Lung (tissue), 12 donors: ENCODE data around the gene RIPK3. TPM values are rescaled to one million over a fixed set of nuclear protein-coding genes. Genes with fewer than 3 reads are reported as not detected.
A peak's percentile ranks its signal among the peaks of the same experiment; 100 is the strongest.

Experiments
- ATAC-seq: fragments of 200-7000 bp; cut with Tn5 transposase; one replicate; pipeline ENCODE4 v1.9.1; 2020; ENCODE audit warnings: moderate number of reproducible peaks; ENCODE audit not compliant: insufficient read depth, low FRiP score
- DNase-seq, 3 donors: peaks; one replicate each; pipeline ENCODE4 v3.0.0-alpha.2; 2013 to 2017
- H3K27ac ChIP-seq, 2 donors: one replicate each; pipeline ENCODE4 v1.5.1; 2013; ENCODE audit warnings: mild to moderate bottlenecking in 2 of 2, moderate library complexity in 2 of 2, control low read depth in 1 of 2, inconsistent platforms in 1 of 2, low read depth in 1 of 2, low read length in 1 of 2
- H3K27me3 ChIP-seq, 3 donors: one replicate each; pipeline ENCODE4 v1.5.1; 2013; ENCODE audit warnings: low read length in 2 of 3; ENCODE audit not compliant: control insufficient read depth in 3 of 3, insufficient read depth in 3 of 3
- H3K36me3 ChIP-seq, 4 donors: one replicate each; pipeline ENCODE4 v1.5.1; 2013; ENCODE audit warnings: low read length in 4 of 4, mild to moderate bottlenecking in 1 of 4, moderate library complexity in 1 of 4; ENCODE audit not compliant: control insufficient read depth in 4 of 4, insufficient read depth in 4 of 4
- H3K4me1 ChIP-seq, 5 donors: one replicate each; pipeline ENCODE4 v1.5.1; 2013; ENCODE audit warnings: low read length in 5 of 5, mild to moderate bottlenecking in 2 of 5, moderate library complexity in 1 of 5; ENCODE audit not compliant: control insufficient read depth in 5 of 5, insufficient read depth in 5 of 5
- H3K4me3 ChIP-seq: one replicate; pipeline ENCODE4 v1.5.1; 2013; ENCODE audit warnings: mild to moderate bottlenecking, control low read depth, moderate library complexity
- H3K9ac ChIP-seq, 2 donors: one replicate each; pipeline ENCODE4 v1.5.1; 2013; ENCODE audit warnings: low read length in 2 of 2, control low read depth in 1 of 2; ENCODE audit not compliant: insufficient read depth in 1 of 2
- H3K9me3 ChIP-seq, 4 donors: one replicate each; pipeline ENCODE4 v1.5.1; 2013; ENCODE audit warnings: low read length in 3 of 4, mild to moderate bottlenecking in 1 of 4, moderate library complexity in 1 of 4; ENCODE audit not compliant: control insufficient read depth in 4 of 4, insufficient read depth in 3 of 4
- CTCF ChIP-seq: IDR thresholded peaks from 2 replicates; pipeline ENCODE4 v1.5.1; 2012; ENCODE audit warnings: mild to moderate bottlenecking; ENCODE audit errors: control extremely low read depth, extremely low read depth
- WGBS, 2 donors: extraction: QIAGEN DNeasy Blood & Tissue Kit; methylation state at CpG; one replicate each; pipeline ENCODE4 v1.1.7; 2013; 5-methylcytosine and 5-hydroxymethylcytosine counted together
- polyA plus RNA-seq, 2 donors: library from polyadenylated mRNA; stranded (reverse); fragments of 200-250 nt; gene quantifications; one replicate each; pipeline ENCODE4 v1.2.1, GENCODE V29; 2013
- total RNA-seq, 2 donors: library from RNA; depleted of rRNA in 1 of 2; stranded (reverse); fragments of >200 nt in 1 of 2; gene quantifications; one replicate each; pipeline ENCODE4 v1.2.1, GENCODE V29; 2014 to 2021
- donor health status: control.
- donor health status: control.
- donor health status: Bipolar disorder and iron deficiency.
- donor health status: healthy.
- donor health status: DM: yes; HTN: yes; CAD: no.

The RIPK3 gene
- total and polyA plus RNA-seq, 4 donors, result 6.4 to 26.0 (median 18.2) TPM

GRCh38 chr14:24338843-24339242 lies 948 bp downstream of the RIPK3 start:
- peaks cover 0 to 5% (median 0%) of the 10 kb centered on the region in 4 donors for H3K36me3 ChIP-seq
- peaks cover 0 to 22% (median 15%) of the 10 kb centered on the region in 5 donors for H3K4me1 ChIP-seq
- TF ChIP-seq CTCF, result no peak
- H3K4me3 ChIP-seq, result no peak overlapping the region
- H3K27me3 ChIP-seq, result peaks cover 0 to 69% (median 52%) of the 10 kb centered on the region in 3 donors
- no peaks in the 10 kb centered on the region for H3K9me3 ChIP-seq
- ATAC-seq, result no peak
- peak overlapping the region in 1 of 2 donors; percentile 5 for H3K9ac ChIP-seq
- no peak for DNase-seq
- H3K27ac ChIP-seq, result peak overlapping the region in 1 of 2 donors; percentile 80
- 76 to 80% methylated on average over 14 of the region's 14 CpGs for WGBS, 2 donors

GRCh38 chr14:24337824-24338175 lies 2.0 kb downstream of the RIPK3 start:
- TF ChIP-seq CTCF, result no peak
- peaks cover 0 to 23% (median 15%) of the 10 kb centered on the region in 5 donors for H3K4me1 ChIP-seq
- DNase-seq (no peak), ATAC-seq (no peak)
- 95 to 96% methylated on average over 8 of the region's 8 CpGs for WGBS, 2 donors
- no peak overlapping the region for H3K9ac ChIP-seq
- H3K27ac ChIP-seq, result no peak overlapping the region
- no peaks in the 10 kb centered on the region for H3K9me3 ChIP-seq
- H3K27me3 ChIP-seq, result peaks cover 0 to 71% (median 54%) of the 10 kb centered on the region in 3 donors
- H3K4me3 ChIP-seq, result no peak overlapping the region
- H3K36me3 ChIP-seq, result peaks cover 0 to 5% (median 0%) of the 10 kb centered on the region in 4 donors

- Histone ChIP-seq H3K27ac (no peak overlapping the region), H3K9me3 (no peaks in the 10 kb centered on the region), H3K36me3 (peaks cover 0 to 5% (median 0%) of the 10 kb centered on the region in 4 donors), H3K9ac (no peak overlapping the region), H3K27me3 (peaks cover 0 to 74% (median 56%) of the 10 kb centered on the region in 3 donors), H3K4me1 (peaks cover 0 to 28% (median 15%) of the 10 kb centered on the region in 5 donors), H3K4me3 (no peak overlapping the region)
- ATAC-seq, result no peak
- no peak for TF ChIP-seq CTCF
- no peak for DNase-seq
- 91 to 94% methylated on average over 7 of the region's 7 CpGs for WGBS, 2 donors
Observed at GRCh38 chr14:24337144-24337823, 2.5 kb downstream of the RIPK3 start.
